ENCODE results near the gene C14orf180. TPM values are rescaled to one million over a fixed set of nuclear protein-coding genes. Genes with fewer than 3 reads are reported as not detected.

Gene C14orf180
- polyA plus RNA-seq, 1 donor (not counting 4 experiments of a cell fraction or from before 2014, with no cell fraction given) = not detected

- H3K9ac ChIP-seq (ENCODE audit: control insufficient read depth, extremely low read depth, insufficient read depth, low read length) = no peak overlapping the region
- no peak overlapping the region for H3K27ac ChIP-seq (ENCODE audit: control insufficient read depth, insufficient read depth, low read length)
- FAIRE-seq = no peak
- dilution Hi-C loops (cut with MboI; ENCODE audit: extremely low pct_ligation_motif_present, low sequenced_read_pairs) = no loop called here
- H4K20me1 ChIP-seq (ENCODE audit: control insufficient read depth, extremely low read depth, insufficient read depth, low read length) = no peaks in the 10 kb centered on the region
- H2AFZ ChIP-seq (ENCODE audit: control insufficient read depth, low read length) = no peak overlapping the region
- H3K27me3 ChIP-seq (ENCODE audit: control insufficient read depth, extremely low read depth, insufficient read depth, low read length) = peaks cover 60% of the 10 kb centered on the region
- H3K4me3 ChIP-seq (ENCODE audit: control insufficient read depth in 2 of 3, extremely low read depth in 1 of 3, insufficient read depth in 2 of 3, low read depth in 1 of 3, low read length in 3 of 3) = no peak overlapping the region
- H3K4me1 ChIP-seq (ENCODE audit: control insufficient read depth, extremely low read depth, insufficient read depth, low read length) = no peaks in the 10 kb centered on the region
- TF ChIP-seq CTCF (optimal IDR thresholded peaks at IDR 0.05 in 1 of 3, IDR thresholded peaks at IDR 0.05 in 1 of 3, conservative IDR thresholded peaks at IDR 0.05 in 1 of 3; ENCODE audit: extremely low read depth in 1 of 3, insufficient read depth in 2 of 3, low read length in 3 of 3) (no peak), EZH2 (IDR thresholded peaks at IDR 0.05; ENCODE audit: low read length) (no peak)
- H3K4me2 ChIP-seq (ENCODE audit: control insufficient read depth, extremely low read depth, insufficient read depth, low read depth, low read length) = no peak overlapping the region
- no peak for DNase-seq (ENCODE audit: low read depth, low spot score)
- no peaks in the 10 kb centered on the region for H3K79me2 ChIP-seq (ENCODE audit: control insufficient read depth, insufficient read depth, low read length)
- no peaks in the 10 kb centered on the region for H3K9me1 ChIP-seq (ENCODE audit: control insufficient read depth, extremely low read depth, insufficient read depth, low read length)
- H3K36me3 ChIP-seq (ENCODE audit: control insufficient read depth in 2 of 2, extremely low read depth in 1 of 2, insufficient read depth in 2 of 2, low read length in 2 of 2) = no peaks in the 10 kb centered on the region
- H3K9me3 ChIP-seq (ENCODE audit: control insufficient read depth, low read depth, low read length) = no peaks in the 10 kb centered on the region
These were observed 10.9 kb upstream of the C14orf180 start for GRCh38 chr14:104568620-104569019.

- no peaks in the 10 kb centered on the region for H3K4me1 ChIP-seq (ENCODE audit: control insufficient read depth, extremely low read depth, insufficient read depth, low read length)
- dilution Hi-C loops (cut with MboI; ENCODE audit: extremely low pct_ligation_motif_present, low sequenced_read_pairs) = no loop called here
- DNase-seq (ENCODE audit: low read depth, low spot score) (no peak), FAIRE-seq (no peak)
- no peak overlapping the region for H3K4me2 ChIP-seq (ENCODE audit: control insufficient read depth, extremely low read depth, insufficient read depth, low read depth, low read length)
- no peaks in the 10 kb centered on the region for H3K79me2 ChIP-seq (ENCODE audit: control insufficient read depth, insufficient read depth, low read length)
- H3K9me1 ChIP-seq (ENCODE audit: control insufficient read depth, extremely low read depth, insufficient read depth, low read length) = no peaks in the 10 kb centered on the region
- H3K4me3 ChIP-seq (ENCODE audit: control insufficient read depth in 2 of 3, extremely low read depth in 1 of 3, insufficient read depth in 2 of 3, low read depth in 1 of 3, low read length in 3 of 3) = no peak overlapping the region
- no peak overlapping the region for H2AFZ ChIP-seq (ENCODE audit: control insufficient read depth, low read length)
- H3K9ac ChIP-seq (ENCODE audit: control insufficient read depth, extremely low read depth, insufficient read depth, low read length) = no peak overlapping the region
- no peaks in the 10 kb centered on the region for H3K9me3 ChIP-seq (ENCODE audit: control insufficient read depth, low read depth, low read length)
- no peaks in the 10 kb centered on the region for H3K36me3 ChIP-seq (ENCODE audit: control insufficient read depth in 2 of 2, extremely low read depth in 1 of 2, insufficient read depth in 2 of 2, low read length in 2 of 2)
- no peaks in the 10 kb centered on the region for H4K20me1 ChIP-seq (ENCODE audit: control insufficient read depth, extremely low read depth, insufficient read depth, low read length)
- H3K27ac ChIP-seq (ENCODE audit: control insufficient read depth, insufficient read depth, low read length) = no peak overlapping the region
- H3K27me3 ChIP-seq (ENCODE audit: control insufficient read depth, extremely low read depth, insufficient read depth, low read length) = peaks cover 59% of the 10 kb centered on the region
- TF ChIP-seq CTCF (optimal IDR thresholded peaks at IDR 0.05 in 1 of 3, IDR thresholded peaks at IDR 0.05 in 1 of 3, conservative IDR thresholded peaks at IDR 0.05 in 1 of 3; ENCODE audit: extremely low read depth in 1 of 3, insufficient read depth in 2 of 3, low read length in 3 of 3) (no peak), EZH2 (IDR thresholded peaks at IDR 0.05; ENCODE audit: low read length) (no peak)
These were observed 10.1 kb upstream of the C14orf180 start for GRCh38 chr14:104569435-104569834.
